HepG2 (cell line): Measurements from ENCODE around the gene ANKFY1. TPM values are rescaled to one million over a fixed set of nuclear protein-coding genes. Genes with fewer than 3 reads are reported as not detected.

Source experiments
- AHDC1 ChIP-seq: sonication (generic); formaldehyde crosslinking; IDR thresholded peaks from 2 replicates; pipeline ENCODE4 v1.5.1; 2020; ENCODE audit warnings: mild to moderate bottlenecking, missing genetic modification reagents, borderline replicate concordance
- DPF2 ChIP-seq: sonication (generic); formaldehyde crosslinking; IDR thresholded peaks from 2 replicates; pipeline ENCODE4 v1.4.0; 2020; ENCODE audit warnings: mild to moderate bottlenecking, low read depth, missing genetic modification reagents, borderline replicate concordance
- ELF3 ChIP-seq: IDR thresholded peaks from 2 replicates; pipeline ENCODE4 v1.6.1; 2016; ENCODE audit warnings: missing genetic modification reagents, missing compliant biosample characterization
- GATAD2A ChIP-seq: IDR thresholded peaks from 2 replicates; pipeline ENCODE4 v1.6.1; 2016
- HMGA1 ChIP-seq: sonication (generic); formaldehyde crosslinking; conservative IDR thresholded peaks from 2 replicates; pipeline ENCODE4 v1.4.0; 2020; ENCODE audit warnings: missing genetic modification reagents
- KDM6A ChIP-seq: IDR thresholded peaks from 2 replicates; pipeline ENCODE4 v1.6.1; 2016; ENCODE audit warnings: low read depth
- LCORL ChIP-seq, 2 experiments: fragments of 450-650 bp in 1 of 2; sonication (generic) in 1 of 2; formaldehyde crosslinking in 1 of 2; IDR thresholded peaks; 2 replicates each; pipeline versions ENCODE4 v1.5.0 to v1.6.1; 2017 to 2020; ENCODE audit warnings: antibody characterized with exemption in 1 of 2, missing genetic modification reagents in 1 of 2
- POGZ ChIP-seq: sonication (generic); formaldehyde crosslinking; IDR thresholded peaks from 2 replicates; pipeline ENCODE4 v1.4.0; 2020; ENCODE audit warnings: mild to moderate bottlenecking, missing genetic modification reagents
- SKI ChIP-seq: fragments of 450-650 bp; IDR thresholded peaks from one replicate; pipeline ENCODE4 v1.6.1; 2018; ENCODE audit warnings: mild to moderate bottlenecking; ENCODE audit not compliant: partially characterized antibody
- ZFP36 ChIP-seq: fragments of 150-350 bp; IDR thresholded peaks from 2 replicates; pipeline ENCODE4 v1.6.1; 2018; ENCODE audit warnings: borderline replicate concordance, low read length, low read depth; ENCODE audit not compliant: partially characterized antibody
- ZNF180 ChIP-seq: sonication (generic); formaldehyde crosslinking; IDR thresholded peaks from 2 replicates; pipeline ENCODE4 v1.4.0; 2020; ENCODE audit warnings: low read depth, missing genetic modification reagents, borderline replicate concordance
- ZNF235 ChIP-seq: sonication (generic); formaldehyde crosslinking; IDR thresholded peaks from 2 replicates; pipeline ENCODE4 v1.8.1; 2023; ENCODE audit warnings: mild to moderate bottlenecking, missing genetic modification reagents, borderline replicate concordance
- ZNF326 ChIP-seq: sonication (generic); formaldehyde crosslinking; IDR thresholded peaks from 2 replicates; pipeline ENCODE4 v1.4.0; 2020; ENCODE audit warnings: missing genetic modification reagents, borderline replicate concordance
- ZNF558 ChIP-seq: sonication (generic); formaldehyde crosslinking; IDR thresholded peaks from 2 replicates; pipeline ENCODE4 v1.9.0; 2022; ENCODE audit warnings: mild to moderate bottlenecking, missing genetic modification reagents, borderline replicate concordance
- polyA plus RNA-seq, 8 experiments: library from polyadenylated mRNA; depleted of rRNA in 3 of 8; stranded (reverse) in 7 of 8; unstranded in 1 of 8; fragments of >200 nt; fragmentation: Illumina TruSeq in 4 of 8; extraction: Trizol in 4 of 8; gene quantifications; 2 replicates each; pipeline versions ENCODE4 v1.2.1 to v1.2.3, GENCODE V29; 2011 to 2016; ENCODE audit warnings: low read depth in 4 of 8, missing spikeins in 1 of 8, mixed read lengths in 1 of 8; ENCODE audit not compliant: insufficient read depth in 1 of 8
- total RNA-seq, 5 experiments: library from RNA; depleted of rRNA; stranded (reverse); fragments of >200 nt; fragmentation: Illumina TruSeq; extraction: Trizol; gene quantifications; 2 replicates each; pipeline ENCODE4 v1.2.3, GENCODE V29; 2016; ENCODE audit warnings: low read depth in 1 of 5
- TF ChIP-seq, protein P1 (sequence below): sonication (generic); formaldehyde crosslinking; IDR thresholded peaks from one replicate; pipeline ENCODE4 v1.5.1; 2020; ENCODE audit warnings: mild to moderate bottlenecking, missing genetic modification reagents; ENCODE audit errors: not compliant biosample characterization

Gene ANKFY1
- total and polyA plus RNA-seq, 2 of the 13 experiments (the other 11 are each of a cell fraction or from before 2014, with no cell fraction given): 11.9 to 16.8 TPM

- TF ChIP-seq, protein P1, sequence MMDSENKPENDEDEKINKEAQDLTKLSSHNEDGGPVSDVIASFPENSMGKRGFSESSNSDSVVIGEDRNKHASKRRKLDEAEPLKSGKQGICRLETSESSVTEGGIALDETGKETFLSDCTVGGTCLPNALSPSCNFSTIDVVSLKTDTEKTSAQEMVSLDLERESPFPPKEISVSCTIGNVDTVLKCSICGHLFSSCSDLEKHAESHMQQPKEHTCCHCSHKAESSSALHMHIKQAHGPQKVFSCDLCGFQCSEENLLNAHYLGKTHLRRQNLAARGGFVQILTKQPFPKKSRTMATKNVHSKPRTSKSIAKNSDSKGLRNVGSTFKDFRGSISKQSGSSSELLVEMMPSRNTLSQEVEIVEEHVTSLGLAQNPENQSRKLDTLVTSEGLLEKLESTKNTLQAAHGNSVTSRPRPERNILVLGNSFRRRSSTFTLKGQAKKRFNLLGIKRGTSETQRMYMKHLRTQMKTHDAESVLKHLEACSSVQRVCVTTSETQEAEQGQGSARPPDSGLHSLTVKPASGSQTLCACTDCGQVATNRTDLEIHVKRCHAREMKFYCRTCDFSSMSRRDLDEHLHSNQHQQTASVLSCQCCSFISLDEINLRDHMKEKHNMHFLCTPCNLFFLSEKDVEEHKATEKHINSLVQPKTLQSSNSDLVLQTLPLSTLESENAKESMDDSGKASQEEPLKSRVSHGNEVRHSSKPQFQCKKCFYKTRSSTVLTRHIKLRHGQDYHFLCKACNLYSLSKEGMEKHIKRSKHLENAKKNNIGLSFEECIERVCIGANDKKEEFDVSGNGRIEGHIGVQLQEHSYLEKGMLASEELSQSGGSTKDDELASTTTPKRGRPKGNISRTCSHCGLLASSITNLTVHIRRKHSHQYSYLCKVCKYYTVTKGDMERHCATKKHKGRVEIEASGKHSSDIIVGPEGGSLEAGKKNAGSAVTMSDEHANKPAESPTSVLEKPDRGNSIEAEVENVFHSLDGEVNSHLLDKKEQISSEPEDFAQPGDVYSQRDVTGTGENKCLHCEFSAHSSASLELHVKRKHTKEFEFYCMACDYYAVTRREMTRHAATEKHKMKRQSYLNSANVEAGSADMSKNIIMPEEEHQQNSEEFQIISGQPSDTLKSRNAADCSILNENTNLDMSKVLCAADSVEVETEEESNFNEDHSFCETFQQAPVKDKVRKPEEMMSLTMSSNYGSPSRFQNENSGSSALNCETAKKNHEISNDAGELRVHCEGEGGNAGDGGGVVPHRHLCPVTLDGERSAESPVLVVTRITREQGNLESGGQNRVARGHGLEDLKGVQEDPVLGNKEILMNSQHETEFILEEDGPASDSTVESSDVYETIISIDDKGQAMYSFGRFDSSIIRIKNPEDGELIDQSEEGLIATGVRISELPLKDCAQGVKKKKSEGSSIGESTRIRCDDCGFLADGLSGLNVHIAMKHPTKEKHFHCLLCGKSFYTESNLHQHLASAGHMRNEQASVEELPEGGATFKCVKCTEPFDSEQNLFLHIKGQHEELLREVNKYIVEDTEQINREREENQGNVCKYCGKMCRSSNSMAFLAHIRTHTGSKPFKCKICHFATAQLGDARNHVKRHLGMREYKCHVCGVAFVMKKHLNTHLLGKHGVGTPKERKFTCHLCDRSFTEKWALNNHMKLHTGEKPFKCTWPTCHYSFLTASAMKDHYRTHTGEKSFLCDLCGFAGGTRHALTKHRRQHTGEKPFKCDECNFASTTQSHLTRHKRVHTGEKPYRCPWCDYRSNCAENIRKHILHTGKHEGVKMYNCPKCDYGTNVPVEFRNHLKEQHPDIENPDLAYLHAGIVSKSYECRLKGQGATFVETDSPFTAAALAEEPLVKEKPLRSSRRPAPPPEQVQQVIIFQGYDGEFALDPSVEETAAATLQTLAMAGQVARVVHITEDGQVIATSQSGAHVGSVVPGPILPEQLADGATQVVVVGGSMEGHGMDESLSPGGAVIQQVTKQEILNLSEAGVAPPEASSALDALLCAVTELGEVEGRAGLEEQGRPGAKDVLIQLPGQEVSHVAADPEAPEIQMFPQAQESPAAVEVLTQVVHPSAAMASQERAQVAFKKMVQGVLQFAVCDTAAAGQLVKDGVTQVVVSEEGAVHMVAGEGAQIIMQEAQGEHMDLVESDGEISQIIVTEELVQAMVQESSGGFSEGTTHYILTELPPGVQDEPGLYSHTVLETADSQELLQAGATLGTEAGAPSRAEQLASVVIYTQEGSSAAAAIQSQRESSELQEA (CRISPR knock-in tag): no peak
- peak; percentile 34; the same call in 1 of the 2 replicates for TF ChIP-seq GATAD2A (CRISPR knock-in tag)
- TF ChIP-seq ZNF558: peak; percentile 74; the same call in 1 of the 2 replicates
- TF ChIP-seq DPF2 (CRISPR knock-in tag): no peak
- TF ChIP-seq ZFP36: no peak
- TF ChIP-seq LCORL (IDR thresholded peaks at IDR 0.05): no peak
- no peak for TF ChIP-seq LCORL (CRISPR knock-in tag; IDR thresholded peaks at IDR 0.05)
- no peak for TF ChIP-seq AHDC1 (CRISPR knock-in tag)
- TF ChIP-seq SKI: no peak
- TF ChIP-seq HMGA1 (CRISPR knock-in tag): no peak
- TF ChIP-seq KDM6A: no peak
- no peak for TF ChIP-seq ZNF235
- peak; percentile 88 for TF ChIP-seq POGZ (CRISPR knock-in tag)
- no peak for TF ChIP-seq ZNF326
- peak; percentile 69 for TF ChIP-seq ELF3 (CRISPR knock-in tag)
- TF ChIP-seq ZNF180 (CRISPR knock-in tag): no peak
Observed at GRCh38 chr17:4263282-4264215, at the start of gene ANKFY1 (continued).
